Measurements from ENCODE around the gene NCAPG2. TPM values are rescaled to one million over a fixed set of nuclear protein-coding genes. Genes with fewer than 3 reads are reported as not detected.
"Not testable (repeated sequence)": the region's sequence is repeated elsewhere in the genome, so short reads cannot be mapped to it uniquely, and the experiment has no call there.

NCAPG2 gene
- total RNA-seq, 2 donors from 2014 or later: 0.66 to 8.8 TPM

DNA sequence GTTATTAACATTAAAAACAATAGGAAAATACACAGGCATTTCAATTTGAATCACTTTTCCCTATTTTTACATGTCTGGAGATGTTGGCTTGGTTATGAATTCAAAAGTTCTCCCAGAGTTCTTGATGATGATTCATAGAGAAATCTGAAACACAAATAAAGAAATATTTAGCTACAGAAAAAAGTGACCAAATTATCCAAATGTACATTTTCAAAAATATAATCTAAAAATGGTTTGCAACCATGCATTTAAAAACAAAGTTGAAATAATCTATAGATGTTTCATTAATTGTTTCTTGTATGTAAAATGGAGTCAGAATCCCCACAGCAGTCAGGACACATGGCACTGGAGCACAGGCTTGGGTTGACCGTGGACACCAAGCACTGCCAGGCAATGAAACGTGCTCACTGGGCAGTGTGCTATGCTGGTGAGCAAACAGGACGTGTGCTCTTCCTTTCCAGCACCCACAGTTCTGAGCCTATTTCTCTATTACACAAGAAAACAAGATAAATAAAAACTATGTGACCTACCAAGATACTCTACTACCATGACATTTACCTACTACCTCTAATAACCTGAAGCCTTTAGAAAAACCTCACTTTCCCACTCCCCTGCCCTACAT lies 72.9 kb downstream of the NCAPG2 start:
- no peaks in the 10 kb centered on the region for H3K9me3 ChIP-seq
- intact Hi-C loops (cut with DNase I): no loop called here
- DNase-seq (no peak), ATAC-seq (no peak)
- TF ChIP-seq, protein P1, sequence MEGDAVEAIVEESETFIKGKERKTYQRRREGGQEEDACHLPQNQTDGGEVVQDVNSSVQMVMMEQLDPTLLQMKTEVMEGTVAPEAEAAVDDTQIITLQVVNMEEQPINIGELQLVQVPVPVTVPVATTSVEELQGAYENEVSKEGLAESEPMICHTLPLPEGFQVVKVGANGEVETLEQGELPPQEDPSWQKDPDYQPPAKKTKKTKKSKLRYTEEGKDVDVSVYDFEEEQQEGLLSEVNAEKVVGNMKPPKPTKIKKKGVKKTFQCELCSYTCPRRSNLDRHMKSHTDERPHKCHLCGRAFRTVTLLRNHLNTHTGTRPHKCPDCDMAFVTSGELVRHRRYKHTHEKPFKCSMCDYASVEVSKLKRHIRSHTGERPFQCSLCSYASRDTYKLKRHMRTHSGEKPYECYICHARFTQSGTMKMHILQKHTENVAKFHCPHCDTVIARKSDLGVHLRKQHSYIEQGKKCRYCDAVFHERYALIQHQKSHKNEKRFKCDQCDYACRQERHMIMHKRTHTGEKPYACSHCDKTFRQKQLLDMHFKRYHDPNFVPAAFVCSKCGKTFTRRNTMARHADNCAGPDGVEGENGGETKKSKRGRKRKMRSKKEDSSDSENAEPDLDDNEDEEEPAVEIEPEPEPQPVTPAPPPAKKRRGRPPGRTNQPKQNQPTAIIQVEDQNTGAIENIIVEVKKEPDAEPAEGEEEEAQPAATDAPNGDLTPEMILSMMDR (IDR thresholded peaks at IDR 0.05): no peak
- TF ChIP-seq POLR2A (IDR thresholded peaks at IDR 0.05): no peak
- H3K27me3 ChIP-seq: no peaks in the 10 kb centered on the region
- no peak overlapping the region for H3K27ac ChIP-seq
- H3K4me1 ChIP-seq: no peaks in the 10 kb centered on the region
- no peak overlapping the region for H3K4me3 ChIP-seq
- WGBS, 2 donors: 92 to 94% methylated on average over 3 of the region's 3 CpGs
- H3K36me3 ChIP-seq (replicated peaks in 1 of 2; ENCODE audit: insufficient read depth in 1 of 2, low read depth in 2 of 2): no peaks in the 10 kb centered on the region

DNA sequence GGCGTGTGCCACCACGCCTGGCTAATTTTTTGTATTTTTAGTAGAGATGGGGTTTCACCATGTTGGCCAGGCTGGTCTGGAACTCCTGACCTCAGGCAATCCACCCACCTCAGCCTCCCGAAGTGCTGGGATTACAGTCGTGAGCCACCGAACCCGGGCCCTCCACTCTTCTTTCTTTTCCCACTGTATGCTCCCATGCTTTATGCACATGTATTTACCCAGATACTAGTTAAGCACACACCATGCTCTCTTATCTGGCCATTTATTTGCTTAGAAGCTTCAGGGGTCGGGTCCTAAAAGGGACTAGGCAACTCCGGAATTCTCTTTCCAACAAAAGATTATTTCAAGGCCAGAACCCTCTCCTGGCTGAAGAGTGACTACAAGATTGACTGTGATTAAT lies 78.3 kb downstream of the NCAPG2 start:
- H3K27ac ChIP-seq; H3K4me3 ChIP-seq; DNase-seq; ATAC-seq; H3K27me3 ChIP-seq; H3K4me1 ChIP-seq; H3K36me3 ChIP-seq (replicated peaks in 1 of 2; ENCODE audit: insufficient read depth in 1 of 2, low read depth in 2 of 2); H3K9me3 ChIP-seq; intact Hi-C loops (cut with DNase I): not testable (repeated sequence)
- WGBS, 2 donors: 66 to 72% methylated on average over 8 of the region's 8 CpGs

DNA sequence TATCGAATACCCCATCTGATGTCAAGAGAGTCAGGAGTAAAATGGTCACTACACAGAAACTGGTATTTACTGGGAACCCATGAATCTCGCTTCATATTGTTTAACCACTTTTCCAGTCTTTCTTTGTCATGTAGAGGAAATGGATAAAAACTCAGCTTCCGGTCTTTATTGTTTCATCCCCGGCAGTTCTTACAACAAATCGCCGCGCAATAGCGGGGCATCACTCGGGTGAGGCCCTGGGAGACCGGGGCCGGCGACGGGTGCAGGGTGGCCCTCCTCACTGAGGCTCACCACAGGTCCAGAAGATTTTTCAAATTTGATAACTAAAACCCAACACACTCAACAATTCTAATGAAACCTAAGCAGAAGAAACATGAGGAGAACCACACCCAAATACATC lies 81.4 kb downstream of the NCAPG2 start:
- Histone ChIP-seq H3K4me1 (no peaks in the 10 kb centered on the region), H3K27me3 (no peaks in the 10 kb centered on the region), H3K4me3 (no peak overlapping the region), H3K9me3 (no peaks in the 10 kb centered on the region), H3K27ac (no peak overlapping the region), H3K36me3 (replicated peaks in 1 of 2; ENCODE audit: insufficient read depth in 1 of 2, low read depth in 2 of 2) (no peaks in the 10 kb centered on the region)
- DNase-seq: no peak
- intact Hi-C loops (cut with DNase I): no loop called here
- TF ChIP-seq, protein P1 (IDR thresholded peaks at IDR 0.05): no peak
- TF ChIP-seq POLR2A (IDR thresholded peaks at IDR 0.05): no peak
- no peak for ATAC-seq
- WGBS, 2 donors: 89 to 95% methylated on average over 13 of the region's 13 CpGs

DNA sequence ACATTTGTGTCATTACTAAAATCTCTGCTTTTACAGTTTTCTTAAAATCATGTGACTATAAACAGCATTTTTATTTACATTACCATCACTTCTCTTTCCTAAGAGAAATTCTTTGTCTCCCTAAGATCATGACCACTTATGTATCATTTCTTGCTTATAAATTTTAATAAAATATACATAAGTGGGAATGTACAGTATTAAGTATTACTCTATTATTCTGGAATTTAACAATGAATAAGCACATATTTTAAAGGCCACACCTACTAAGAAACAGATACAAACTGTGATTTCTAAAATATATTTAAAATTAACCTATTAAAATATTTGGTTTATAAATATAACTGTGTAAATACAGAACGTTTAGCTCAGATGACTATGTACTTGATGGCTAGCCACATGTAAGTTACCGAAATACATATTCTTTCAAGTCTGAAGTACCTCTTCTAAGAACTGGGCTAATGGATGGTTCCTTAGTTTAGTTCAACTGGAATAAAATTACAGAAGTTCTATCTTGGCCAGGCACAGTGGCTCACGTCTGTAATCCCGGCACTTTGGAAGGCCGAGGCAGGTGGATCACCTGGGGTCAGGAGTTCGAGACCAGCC lies 83.7 kb downstream of the NCAPG2 start:
- no peaks in the 10 kb centered on the region for H3K27me3 ChIP-seq
- intact Hi-C loops (cut with DNase I): no loop called here
- no peak for ATAC-seq
- no peaks in the 10 kb centered on the region for H3K4me1 ChIP-seq
- 82 to 88% methylated on average over 6 of the region's 6 CpGs for WGBS, 2 donors
- DNase-seq: no peak
- no peaks in the 10 kb centered on the region for H3K36me3 ChIP-seq (replicated peaks in 1 of 2; ENCODE audit: insufficient read depth in 1 of 2, low read depth in 2 of 2)
- H3K4me3 ChIP-seq: no peak overlapping the region
- H3K27ac ChIP-seq: no peak overlapping the region
- no peak for TF ChIP-seq POLR2A (IDR thresholded peaks at IDR 0.05)
- TF ChIP-seq, protein P1 (IDR thresholded peaks at IDR 0.05): no peak
- H3K9me3 ChIP-seq: no peaks in the 10 kb centered on the region

DNA sequence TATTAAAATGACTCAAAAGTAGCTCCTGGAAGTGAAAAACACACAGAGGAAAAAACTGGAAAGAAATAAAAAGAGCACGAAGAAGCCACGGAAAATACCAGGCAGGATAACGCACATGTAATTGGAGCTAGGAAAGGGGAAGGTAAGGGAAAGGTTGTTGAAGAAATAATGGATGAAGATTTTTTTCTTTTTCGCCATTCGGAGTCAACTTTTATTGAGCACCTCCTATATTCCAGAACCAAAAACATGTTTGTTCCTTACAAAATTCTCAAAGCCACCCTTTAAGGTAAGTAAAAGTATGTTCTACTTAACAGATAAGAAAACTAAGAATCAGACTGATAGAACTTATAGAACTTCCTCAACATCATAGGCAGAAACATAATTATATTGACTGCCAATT lies 84.2 kb downstream of the NCAPG2 start:
- Histone ChIP-seq H3K36me3 (replicated peaks in 1 of 2; ENCODE audit: insufficient read depth in 1 of 2, low read depth in 2 of 2) (no peaks in the 10 kb centered on the region), H3K27ac (no peak overlapping the region), H3K4me3 (no peak overlapping the region), H3K9me3 (no peaks in the 10 kb centered on the region), H3K27me3 (no peaks in the 10 kb centered on the region), H3K4me1 (no peaks in the 10 kb centered on the region)
- ATAC-seq (no peak), DNase-seq (no peak)
- intact Hi-C loops (cut with DNase I): no loop called here
- WGBS, 2 donors: 91 to 100% methylated on average over 5 of the region's 5 CpGs
- TF ChIP-seq, protein P1 (IDR thresholded peaks at IDR 0.05): no peak
- no peak for TF ChIP-seq POLR2A (IDR thresholded peaks at IDR 0.05)

Measured in body of pancreas (tissue), 4 donors.